Kidney (tissue), 14 donors: ENCODE results near the gene ADPRHL1. TPM values are rescaled to one million over a fixed set of nuclear protein-coding genes. Genes with fewer than 3 reads are reported as not detected.
A peak's percentile ranks its signal among the peaks of the same experiment; 100 is the strongest.

Experiments
- DNase-seq, 5 donors: peaks; one replicate each; pipeline ENCODE4 v3.0.0-alpha.2; 2013 to 2020
- FAIRE-seq: peaks from 2 replicates; lab custom pipeline; 2012; peaks lifted over from hg19 to GRCh38; lab: Jason Lieb, UNC
- H3K27ac ChIP-seq, 2 donors: one replicate each; pipeline ENCODE4 v1.7.0; 2013; ENCODE audit warnings: low read depth in 2 of 2, low read length in 2 of 2, inconsistent platforms in 1 of 2
- H3K27me3 ChIP-seq: one replicate; pipeline ENCODE4 v1.7.1; 2013; ENCODE audit warnings: low read length, inconsistent platforms; ENCODE audit not compliant: control insufficient read depth, insufficient read depth
- H3K36me3 ChIP-seq, 3 donors: one replicate each; pipeline versions ENCODE4 v1.7.0 to v1.7.1; 2013; ENCODE audit warnings: low read length in 3 of 3, control low read depth in 1 of 3, inconsistent platforms in 1 of 3; ENCODE audit not compliant: insufficient read depth in 3 of 3, control insufficient read depth in 2 of 3
- H3K4me1 ChIP-seq, 3 donors: one replicate each; pipeline versions ENCODE4 v1.7.0 to v1.7.1; 2013; ENCODE audit warnings: low read length in 3 of 3, inconsistent platforms in 1 of 3, low read depth in 1 of 3; ENCODE audit not compliant: control insufficient read depth in 2 of 3, insufficient read depth in 2 of 3
- H3K4me3 ChIP-seq, 3 donors: one replicate each; pipeline versions ENCODE4 v1.7.0 to v1.8.1; 2013; ENCODE audit warnings: low read length in 3 of 3, control low read depth in 1 of 3, inconsistent platforms in 1 of 3
- H3K9ac ChIP-seq, 3 donors: one replicate each; pipeline versions ENCODE4 v1.7.0 to v1.7.1; 2013; ENCODE audit warnings: low read length in 3 of 3, control low read depth in 1 of 3, inconsistent platforms in 1 of 3
- H3K9me3 ChIP-seq, 3 donors: one replicate each; pipeline versions ENCODE4 v1.7.0 to v1.7.1; 2013; ENCODE audit warnings: low read length in 3 of 3, control low read depth in 1 of 3, inconsistent platforms in 1 of 3; ENCODE audit not compliant: control insufficient read depth in 2 of 3, insufficient read depth in 1 of 3
- intact Hi-C: fragments of 100-400 bp; cut with DNase I; formaldehyde crosslinking; loops from one replicate; pipeline ENCODE4 v1.11.1; 2022
- polyA plus RNA-seq: library from polyadenylated mRNA; stranded (reverse); fragments of 350-450 nt; fragmentation: Illumina TruSeq; extraction: RNeasy Lipid Tissue Mini Kit (QIAGEN cat#74804); gene quantifications from one replicate; pipeline ENCODE4 v1.2.3, GENCODE V29; 2014; ENCODE audit warnings: low read depth, low replicate concordance; ENCODE audit not compliant: insufficient read depth
- total RNA-seq: library from RNA; stranded (reverse); fragmentation: NEBNext Ultra II Directional; extraction: Animal tissue kit (Norgen Biotek cat#: 25700); gene quantifications from one replicate; pipeline ENCODE4 v1.2.1, GENCODE V29; 2021
- TF ChIP-seq, protein P1 (sequence below): IDR thresholded peaks from 3 replicates; pipeline ENCODE4 v1.5.1; 2012; ENCODE audit warnings: mild to moderate bottlenecking, moderate library complexity, borderline replicate concordance; ENCODE audit not compliant: insufficient read depth; ENCODE audit errors: extremely low read depth
- donor health status: control.
- donor health status: control.
- donor health status: control.
- donor health status: control.
- donor health status: control.
- donor health status: DM: yes; HTN: yes; CAD: no.
- donor health status: Normal renal cell carcinoma (clear cell type).

The ADPRHL1 gene
- total and polyA plus RNA-seq, 2 donors from 2014 or later: 1.1 to 1.5 TPM

GRCh38 chr13:113430378-113431110 is 22.7 kb downstream of the ADPRHL1 start:
- Histone ChIP-seq H3K4me1 (no peaks in the 10 kb centered on the region), H3K9ac (no peak overlapping the region), H3K9me3 (no peaks in the 10 kb centered on the region), H3K36me3 (no peaks in the 10 kb centered on the region), H3K4me3 (no peak overlapping the region), H3K27me3 (no peaks in the 10 kb centered on the region), H3K27ac (no peak overlapping the region)
- intact Hi-C loops: no loop called here
- TF ChIP-seq, protein P1, sequence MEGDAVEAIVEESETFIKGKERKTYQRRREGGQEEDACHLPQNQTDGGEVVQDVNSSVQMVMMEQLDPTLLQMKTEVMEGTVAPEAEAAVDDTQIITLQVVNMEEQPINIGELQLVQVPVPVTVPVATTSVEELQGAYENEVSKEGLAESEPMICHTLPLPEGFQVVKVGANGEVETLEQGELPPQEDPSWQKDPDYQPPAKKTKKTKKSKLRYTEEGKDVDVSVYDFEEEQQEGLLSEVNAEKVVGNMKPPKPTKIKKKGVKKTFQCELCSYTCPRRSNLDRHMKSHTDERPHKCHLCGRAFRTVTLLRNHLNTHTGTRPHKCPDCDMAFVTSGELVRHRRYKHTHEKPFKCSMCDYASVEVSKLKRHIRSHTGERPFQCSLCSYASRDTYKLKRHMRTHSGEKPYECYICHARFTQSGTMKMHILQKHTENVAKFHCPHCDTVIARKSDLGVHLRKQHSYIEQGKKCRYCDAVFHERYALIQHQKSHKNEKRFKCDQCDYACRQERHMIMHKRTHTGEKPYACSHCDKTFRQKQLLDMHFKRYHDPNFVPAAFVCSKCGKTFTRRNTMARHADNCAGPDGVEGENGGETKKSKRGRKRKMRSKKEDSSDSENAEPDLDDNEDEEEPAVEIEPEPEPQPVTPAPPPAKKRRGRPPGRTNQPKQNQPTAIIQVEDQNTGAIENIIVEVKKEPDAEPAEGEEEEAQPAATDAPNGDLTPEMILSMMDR: no peak
- FAIRE-seq: no peak
- peak in 1 of 5 donors; percentile 26 for DNase-seq

GRCh38 chr13:113429608-113429985 is 23.7 kb downstream of the ADPRHL1 start:
- FAIRE-seq: no peak
- Histone ChIP-seq H3K9ac (no peak overlapping the region), H3K27ac (no peak overlapping the region), H3K4me1 (no peaks in the 10 kb centered on the region), H3K27me3 (no peaks in the 10 kb centered on the region), H3K4me3 (no peak overlapping the region), H3K9me3 (no peaks in the 10 kb centered on the region), H3K36me3 (no peaks in the 10 kb centered on the region)
- TF ChIP-seq, protein P1: no peak
- DNase-seq: no peak
- intact Hi-C loops: no loop called here

- DNase-seq: peak in 1 of 5 donors; percentile 28
- intact Hi-C loops: no loop called here
- Histone ChIP-seq H3K9ac (no peak overlapping the region), H3K4me3 (no peak overlapping the region), H3K9me3 (no peaks in the 10 kb centered on the region), H3K27ac (no peak overlapping the region), H3K4me1 (no peaks in the 10 kb centered on the region), H3K27me3 (no peaks in the 10 kb centered on the region), H3K36me3 (no peaks in the 10 kb centered on the region)
- FAIRE-seq: no peak
- TF ChIP-seq, protein P1: no peak
Observed at GRCh38 chr13:113428871-113429607, 24.2 kb downstream of the ADPRHL1 start.
